Renal cortex interstitium (tissue), 11 donors: ENCODE results near the gene ETV5. TPM values are rescaled to one million over a fixed set of nuclear protein-coding genes. Genes with fewer than 3 reads are reported as not detected.

Experiments used
- DNase-seq, 11 donors: peaks; one replicate each; pipeline ENCODE4 v3.0.0-alpha.2; 2013; ENCODE audit warnings: low read depth in 9 of 11, low spot score in 4 of 11; ENCODE audit errors: extremely low read depth in 1 of 11
- polyA plus RNA-seq, 3 donors: library from polyadenylated mRNA; unstranded; fragments of 120-200 nt; gene quantifications; one replicate each; pipeline ENCODE4 v1.2.1, GENCODE V29; 2013; ENCODE audit not compliant: insufficient read length in 3 of 3

The ETV5 gene
- polyA plus RNA-seq, 3 donors, result 30.2 to 34.2 (median 30.7) TPM

GRCh38 chr3:186105543-186105942 lies 3.3 kb downstream of the ETV5 start:
- no peak for DNase-seq

- no peak for DNase-seq
Measured at GRCh38 chr3:186102687-186103086, 6.2 kb downstream of the ETV5 start.

GRCh38 chr3:186100398-186100797 lies 8.5 kb downstream of the ETV5 start:
- no peak for DNase-seq

GRCh38 chr3:186099178-186099577 lies 9.7 kb downstream of the ETV5 start:
- no peak for DNase-seq

GRCh38 chr3:186098740-186099139 lies 10.1 kb downstream of the ETV5 start:
- no peak for DNase-seq

GRCh38 chr3:186097663-186098451 lies 11.0 kb downstream of the ETV5 start:
- DNase-seq, result peak in 10 of 11 donors; percentile 71 to 92 (median 79)

GRCh38 chr3:186097317-186097662 lies 11.6 kb downstream of the ETV5 start:
- DNase-seq, result no peak

- no peak for DNase-seq
Measured at GRCh38 chr3:186096290-186096689, 12.6 kb downstream of the ETV5 start.

- no peak for DNase-seq
Measured at GRCh38 chr3:186095561-186096081, 13.3 kb downstream of the ETV5 start.

- DNase-seq, result no peak
Measured at GRCh38 chr3:186094696-186095425, 14.0 kb downstream of the ETV5 start.

GRCh38 chr3:186094271-186094670 lies 14.6 kb downstream of the ETV5 start:
- no peak for DNase-seq

- DNase-seq, result no peak
Measured at GRCh38 chr3:186093271-186093900, 15.5 kb downstream of the ETV5 start.

GRCh38 chr3:186092360-186093070 lies 16.4 kb downstream of the ETV5 start:
- DNase-seq, result no peak

GRCh38 chr3:186090901-186091300 lies 18.0 kb downstream of the ETV5 start:
- DNase-seq, result no peak

GRCh38 chr3:186088335-186088734 lies 20.6 kb downstream of the ETV5 start:
- no peak for DNase-seq

GRCh38 chr3:186084264-186084663 lies 24.6 kb downstream of the ETV5 start:
- no peak for DNase-seq

GRCh38 chr3:186083746-186084145 lies 25.1 kb downstream of the ETV5 start:
- DNase-seq, result no peak

GRCh38 chr3:186082150-186082549 lies 26.7 kb downstream of the ETV5 start:
- DNase-seq, result no peak

GRCh38 chr3:186081678-186082077 lies 27.2 kb downstream of the ETV5 start:
- DNase-seq, result no peak
